CD4-positive, alpha-beta T cell (primary cell): Measurements from ENCODE around the gene HADHA. TPM values are rescaled to one million over a fixed set of nuclear protein-coding genes. Genes with fewer than 3 reads are reported as not detected.

Experiments
- ATAC-seq: fragments of 200-7000 bp; cut with Tn5 transposase; one replicate; pipeline ENCODE4 v1.10.0; 2022; ENCODE audit warnings: mild to moderate bottlenecking; ENCODE audit not compliant: poor library complexity
- CTCF ChIA-PET: fragments of 350-600 bp; sonication (Branson Sonifier 250); formaldehyde crosslinking; loops from one replicate; lab custom pipeline; 2021; ENCODE audit warnings: antibody characterized with exemption, inconsistent platforms; lab: Charles Lee
- POLR2A ChIA-PET: fragments of 350-600 bp; sonication (Branson Sonifier 250); formaldehyde crosslinking; loops from one replicate; lab custom pipeline; 2021; ENCODE audit warnings: antibody characterized with exemption, inconsistent platforms; lab: Charles Lee
- DNase-seq, 14 experiments: peaks; one replicate each; pipeline ENCODE4 v3.0.0-alpha.2; 2013 to 2020; ENCODE audit warnings: mixed read lengths in 2 of 14
- H3K27ac ChIP-seq, 2 donors: one replicate each; pipeline versions ENCODE4 v1.5.1 to v1.7.0; 2013; ENCODE audit warnings: low read length in 2 of 2, low read depth in 1 of 2, mild to moderate bottlenecking in 1 of 2
- H3K27me3 ChIP-seq, 2 experiments: 1 replicate in 1 of 2; 2 replicates in 1 of 2; pipeline versions ENCODE4 v1.6.1 to v1.7.0; 2013; ENCODE audit warnings: low read length in 2 of 2, control low read depth in 1 of 2, mild to moderate bottlenecking in 1 of 2, moderate library complexity in 1 of 2; ENCODE audit not compliant: insufficient read depth in 2 of 2, control insufficient read depth in 1 of 2
- H3K36me3 ChIP-seq: one replicate; pipeline ENCODE4 v1.6.1; 2013; ENCODE audit warnings: low read length, control low read depth; ENCODE audit not compliant: insufficient read depth
- H3K4me1 ChIP-seq: one replicate; pipeline ENCODE4 v1.6.1; 2013; ENCODE audit warnings: low read length, control low read depth; ENCODE audit not compliant: insufficient read depth
- H3K4me3 ChIP-seq: one replicate; pipeline ENCODE4 v1.5.1; 2013; ENCODE audit warnings: mild to moderate bottlenecking, low read length, moderate library complexity
- H3K9me3 ChIP-seq, 2 experiments: 1 replicate in 1 of 2; 2 replicates in 1 of 2; pipeline versions ENCODE4 v1.6.1 to v1.7.0; 2013; ENCODE audit warnings: low read length in 2 of 2, mild to moderate bottlenecking in 2 of 2, control low read depth in 1 of 2, moderate library complexity in 1 of 2; ENCODE audit not compliant: control insufficient read depth in 1 of 2, insufficient read depth in 1 of 2
- H3K27ac Mint-ChIP-seq: one replicate; pipeline ENCODE4 v1.8.0; 2020; ENCODE audit warnings: mixed read lengths
- H3K27me3 Mint-ChIP-seq: one replicate; pipeline ENCODE4 v1.8.0; 2021; ENCODE audit warnings: mixed read lengths
- H3K36me3 Mint-ChIP-seq: one replicate; pipeline ENCODE4 v1.8.0; 2021; ENCODE audit warnings: low read depth, mixed read lengths
- H3K4me1 Mint-ChIP-seq: one replicate; pipeline ENCODE4 v1.8.0; 2021; ENCODE audit warnings: low read depth, mixed read lengths
- H3K4me3 Mint-ChIP-seq: one replicate; pipeline ENCODE4 v1.8.0; 2020; ENCODE audit warnings: mild to moderate bottlenecking, mixed read lengths
- H3K9me3 Mint-ChIP-seq: one replicate; pipeline ENCODE4 v1.8.0; 2020; ENCODE audit warnings: mixed read lengths
- CTCF ChIP-seq: fragments of 200-600 bp; IDR thresholded peaks from one replicate; pipeline ENCODE4 v1.8.0; 2022; ENCODE audit warnings: antibody characterized with exemption, mild to moderate bottlenecking
- intact Hi-C, 2 experiments: fragments of 100-400 bp; cut with DNase I in 1 of 2; cut with micrococcal nuclease in 1 of 2; formaldehyde crosslinking; loops; one replicate each; pipeline versions ENCODE4 v1.15.1 to v1.9.0; 2023 to 2025; cut with DNase I, micrococcal nuclease
- total RNA-seq, 174 experiments: library from RNA in 2 of 174; stranded (reverse) in 2 of 174; gene quantifications; one replicate each; pipeline ENCODE4 v1.2.3 and lab custom pipeline; 2021 to 2026

Gene HADHA
- total RNA-seq, 2 experiments from 2014 or later: 72.4 to 73.7 TPM

GRCh38 chr2:26172189-26172870 lies 72.1 kb downstream of the HADHA start:
- H3K36me3 ChIP-seq: no peaks in the 10 kb centered on the region
- H3K27me3 ChIP-seq: peaks cover 36 to 37% of the 10 kb centered on the region in 2 experiments
- POLR2A ChIA-PET: interaction anchor here (2.5 kb wide), 1 partner anchor 12 kb away, joined by 10 read pairs; no protein-coding TSS in a partner anchor
- TF ChIP-seq CTCF: no peak
- H3K4me3 ChIP-seq: peak overlapping the region; percentile 10
- peaks cover 15% of the 10 kb centered on the region for H3K4me1 Mint-ChIP-seq
- no peaks in the 10 kb centered on the region for H3K36me3 Mint-ChIP-seq
- intact Hi-C loops: loop anchor here in 1 of 2 experiments (5.0 kb wide), 1 partner anchor 155 kb away; no protein-coding TSS in a partner anchor
- peak overlapping the region; percentile 91 for H3K4me3 Mint-ChIP-seq
- CTCF ChIA-PET: interaction anchor here (0.9 to 1.6 kb wide), 2 partner anchors 12 to 13 kb away, joined by 4 to 5 read pairs; no protein-coding TSS in a partner anchor
- H3K27me3 Mint-ChIP-seq: peaks cover 42% of the 10 kb centered on the region
- H3K9me3 ChIP-seq: peaks cover 0 to 22% of the 10 kb centered on the region in 2 experiments
- H3K27ac Mint-ChIP-seq: no peak overlapping the region
- H3K27ac ChIP-seq: no peak overlapping the region
- DNase-seq (peak in 1 of 14 experiments; percentile 31), ATAC-seq (no peak)
- H3K9me3 Mint-ChIP-seq: no peaks in the 10 kb centered on the region
- H3K4me1 ChIP-seq: peaks cover 22% of the 10 kb centered on the region

- H3K4me1 Mint-ChIP-seq: peaks cover 15% of the 10 kb centered on the region
- H3K36me3 Mint-ChIP-seq: no peaks in the 10 kb centered on the region
- POLR2A ChIA-PET: interaction anchor here (0.9 kb wide), 1 partner anchor 14 kb away, joined by 3 read pairs; no protein-coding TSS in a partner anchor
- no peak for TF ChIP-seq CTCF
- H3K4me3 Mint-ChIP-seq: peak overlapping the region; percentile 56
- H3K27ac Mint-ChIP-seq: no peak overlapping the region
- Histone ChIP-seq H3K4me1 (peaks cover 22% of the 10 kb centered on the region), H3K4me3 (no peak overlapping the region), H3K36me3 (no peaks in the 10 kb centered on the region), H3K27me3 (peaks cover 28 to 32% of the 10 kb centered on the region in 2 experiments), H3K27ac (no peak overlapping the region), H3K9me3 (peaks cover 0 to 22% of the 10 kb centered on the region in 2 experiments)
- CTCF ChIA-PET: no interaction called here
- H3K27me3 Mint-ChIP-seq: peaks cover 36% of the 10 kb centered on the region
- H3K9me3 Mint-ChIP-seq: no peaks in the 10 kb centered on the region
- intact Hi-C loops: loop anchor here in 1 of 2 experiments (5.0 kb wide), 1 partner anchor 157 kb away; no protein-coding TSS in a partner anchor
- DNase-seq (no peak), ATAC-seq (no peak)
These were observed 73.6 kb downstream of the HADHA start for GRCh38 chr2:26170795-26171194.

- Histone ChIP-seq H3K27me3 (peaks cover 19 to 27% of the 10 kb centered on the region in 2 experiments), H3K36me3 (no peaks in the 10 kb centered on the region), H3K4me3 (no peak overlapping the region), H3K9me3 (peaks cover 0 to 22% of the 10 kb centered on the region in 2 experiments), H3K27ac (no peak overlapping the region), H3K4me1 (peaks cover 22% of the 10 kb centered on the region)
- Mint-ChIP-seq H3K36me3 (no peaks in the 10 kb centered on the region), H3K27me3 (peaks cover 31% of the 10 kb centered on the region), H3K4me1 (peaks cover 15% of the 10 kb centered on the region), H3K27ac (no peak overlapping the region), H3K4me3 (peak overlapping the region; percentile 14), H3K9me3 (no peaks in the 10 kb centered on the region)
- DNase-seq (no peak), ATAC-seq (no peak)
- CTCF ChIA-PET: interaction anchor here (1.9 kb wide), 1 partner anchor 14 kb away, joined by 4 read pairs; no protein-coding TSS in a partner anchor
- intact Hi-C loops: loop anchor here in 1 of 2 experiments (5.0 kb wide), 1 partner anchor 157 kb away; no protein-coding TSS in a partner anchor
- TF ChIP-seq CTCF: no peak
- POLR2A ChIA-PET: interaction anchor here (0.6 to 0.9 kb wide), 2 partner anchors 15 to 25 kb away, joined by 3 to 5 read pairs; no protein-coding TSS in a partner anchor
These were observed 74.6 kb downstream of the HADHA start for GRCh38 chr2:26169681-26170414.
